GM04504 (cell line): ENCODE measurements around the gene CFAP46.
"Not testable (repeated sequence)": the region's sequence is repeated elsewhere in the genome, so short reads cannot be mapped to it uniquely, and the experiment has no call there.

Experiments
- DNase-seq: peaks from one replicate; pipeline ENCODE4 v3.0.0-alpha.2; 2012; ENCODE audit warnings: low read depth

CFAP46 gene

DNA sequence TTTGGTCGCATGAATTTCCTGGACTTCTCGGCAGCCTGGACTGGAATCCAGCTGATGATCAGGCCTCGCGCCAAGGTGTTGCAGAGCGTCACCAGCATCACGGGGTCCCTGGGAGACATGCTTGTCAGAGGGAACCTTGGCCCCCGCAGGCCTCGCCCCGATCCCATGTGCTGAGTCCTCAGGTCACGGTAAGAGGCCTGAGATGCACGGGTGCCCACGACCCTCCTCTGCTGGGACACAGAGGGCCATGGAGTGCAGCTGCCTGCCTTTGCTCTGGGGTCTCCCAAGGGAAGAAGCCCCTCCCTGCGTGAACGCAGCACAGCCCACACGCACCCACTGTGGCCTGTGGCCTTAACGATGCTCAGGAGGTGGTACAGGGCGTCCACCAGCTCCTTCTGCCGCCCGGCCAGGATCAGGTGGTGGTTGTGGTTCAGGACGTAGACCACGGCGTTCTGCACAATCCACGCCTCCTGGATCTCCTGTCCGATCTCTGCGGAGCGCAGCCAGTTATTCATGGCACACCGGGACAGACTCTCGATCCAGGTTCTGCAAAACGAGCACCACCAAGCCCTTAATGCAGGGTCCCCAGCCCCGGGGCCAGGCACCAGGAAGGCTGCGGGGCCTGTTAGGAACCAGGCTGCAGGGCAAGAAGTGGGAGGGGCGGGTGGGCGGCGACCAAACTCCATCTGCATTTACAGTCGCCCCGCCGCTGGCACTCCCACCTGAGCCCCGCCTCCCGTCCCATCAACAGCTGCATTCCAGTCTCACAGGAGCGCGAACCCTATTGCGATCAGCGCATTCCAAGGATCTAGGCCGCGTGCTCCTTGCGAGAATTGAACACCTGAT is 29.4 kb downstream of the CFAP46 start:
- no peak for DNase-seq

DNA sequence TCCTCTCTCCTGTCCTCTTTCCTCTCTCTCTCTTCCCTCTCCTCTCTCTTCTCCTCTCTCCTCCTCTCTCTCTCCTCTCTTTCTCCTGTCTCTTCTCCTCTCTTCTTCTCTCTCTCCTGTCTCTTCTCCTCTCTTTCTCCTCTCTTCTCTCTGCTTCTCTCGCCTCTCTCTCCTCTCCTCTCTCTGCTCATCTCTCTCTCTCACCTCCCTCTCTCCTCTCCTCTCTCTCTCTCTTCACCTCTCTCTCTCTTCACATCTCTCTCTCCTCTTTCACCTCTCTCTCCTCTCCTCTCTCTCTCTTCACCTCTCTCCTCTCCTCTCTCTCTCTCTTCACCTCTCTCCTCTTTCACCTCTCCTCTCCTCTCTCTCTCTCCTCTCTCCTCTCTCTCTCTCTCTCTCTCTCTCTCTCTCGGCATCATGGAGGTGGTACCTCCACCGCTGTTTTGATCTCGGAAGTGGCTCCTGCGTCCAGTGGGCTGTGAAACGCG is 30.1 kb downstream of the CFAP46 start:
- no peak for DNase-seq

DNA sequence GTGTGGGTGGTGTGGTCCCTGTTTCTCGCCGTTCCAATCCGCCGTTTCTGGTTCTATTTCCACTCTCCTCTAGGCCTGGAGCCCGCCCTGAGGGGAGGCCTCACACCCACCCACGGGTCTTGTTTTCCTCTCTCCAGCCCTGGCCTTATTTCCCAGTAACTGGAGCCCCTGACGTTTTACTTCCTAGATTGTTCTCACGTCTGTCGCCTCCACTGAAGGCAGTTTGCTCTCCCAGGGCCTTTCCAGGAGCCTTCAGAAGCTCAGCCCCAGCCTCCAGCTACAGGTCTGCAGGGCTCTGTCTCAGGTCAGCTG is 30.6 kb downstream of the CFAP46 start:
- DNase-seq = no peak

DNA sequence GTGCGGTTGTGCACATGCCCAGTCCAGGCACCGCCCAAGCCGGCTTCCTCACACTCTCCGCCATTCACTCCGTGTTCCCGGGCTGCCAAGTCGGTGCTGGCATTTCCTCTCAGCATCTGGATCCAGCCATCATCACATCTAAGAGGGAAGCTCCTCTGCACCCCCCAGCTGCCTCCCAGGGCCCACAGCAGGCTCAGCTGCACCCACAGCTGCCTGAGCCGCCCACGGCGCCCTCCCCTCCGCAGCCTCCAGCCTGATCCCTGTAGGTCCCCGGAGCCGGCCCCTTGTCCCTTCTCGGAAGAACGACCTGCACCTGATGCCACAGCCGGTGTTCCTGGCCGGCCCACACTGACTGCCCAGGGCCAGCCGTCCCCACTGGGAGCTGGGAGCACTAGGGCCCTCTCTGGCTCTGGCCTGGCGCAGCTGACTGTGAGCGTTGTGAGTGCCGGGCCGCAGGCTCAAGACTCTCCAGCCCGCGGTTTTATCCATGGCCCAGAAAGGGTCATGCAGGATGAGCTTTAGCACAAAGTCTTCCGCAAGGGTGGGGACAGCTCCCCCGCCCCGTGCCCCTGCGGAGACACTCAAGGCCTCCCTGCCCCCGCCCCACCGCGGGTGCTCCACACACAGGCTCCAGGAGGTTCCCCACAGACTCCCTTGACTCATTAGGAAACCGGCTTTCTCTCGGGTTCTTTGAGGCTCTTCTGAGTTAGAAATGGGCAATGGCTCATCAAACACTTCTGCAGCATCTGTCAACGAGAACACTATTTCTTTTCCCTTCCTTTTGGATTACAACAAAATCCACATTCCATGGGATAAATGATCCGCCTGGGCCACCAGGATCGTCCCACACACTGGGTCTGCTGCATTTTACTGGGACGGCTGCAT is 31.2 kb downstream of the CFAP46 start:
- DNase-seq = no peak

DNA sequence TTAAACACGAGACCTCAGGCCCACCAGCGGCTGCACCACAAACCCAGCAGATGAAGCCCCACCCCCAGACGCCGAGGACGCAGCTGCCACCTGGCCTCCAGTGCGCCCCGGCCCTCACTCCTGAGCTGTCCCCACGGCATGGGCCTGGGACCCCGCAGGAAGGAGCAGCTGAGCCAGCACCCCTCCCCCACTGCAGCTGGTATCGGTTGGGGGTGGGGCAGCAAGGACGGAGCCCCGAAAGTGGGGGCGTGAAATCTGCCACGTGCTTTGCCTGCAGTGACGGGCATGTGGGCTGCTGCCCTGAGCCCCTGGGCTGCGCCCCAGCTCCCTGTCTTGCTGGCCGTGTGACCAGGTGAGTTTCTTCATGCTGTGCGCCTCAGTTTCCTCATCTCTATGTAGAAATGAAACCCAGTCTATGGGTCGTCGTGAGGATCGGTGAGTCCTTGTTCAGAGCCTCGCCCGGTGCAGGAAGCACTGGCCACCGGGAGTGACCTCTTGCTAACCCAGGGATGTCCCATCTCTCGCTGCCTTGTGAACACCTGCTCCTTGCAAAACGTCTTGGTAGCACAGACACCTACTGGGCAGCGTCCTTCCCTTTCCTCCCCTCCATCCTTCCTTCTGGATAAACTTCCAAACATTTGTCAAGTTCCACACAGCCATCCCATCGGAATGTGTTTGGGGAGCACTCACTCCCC is 32.0 kb downstream of the CFAP46 start:
- DNase-seq = no peak

DNA sequence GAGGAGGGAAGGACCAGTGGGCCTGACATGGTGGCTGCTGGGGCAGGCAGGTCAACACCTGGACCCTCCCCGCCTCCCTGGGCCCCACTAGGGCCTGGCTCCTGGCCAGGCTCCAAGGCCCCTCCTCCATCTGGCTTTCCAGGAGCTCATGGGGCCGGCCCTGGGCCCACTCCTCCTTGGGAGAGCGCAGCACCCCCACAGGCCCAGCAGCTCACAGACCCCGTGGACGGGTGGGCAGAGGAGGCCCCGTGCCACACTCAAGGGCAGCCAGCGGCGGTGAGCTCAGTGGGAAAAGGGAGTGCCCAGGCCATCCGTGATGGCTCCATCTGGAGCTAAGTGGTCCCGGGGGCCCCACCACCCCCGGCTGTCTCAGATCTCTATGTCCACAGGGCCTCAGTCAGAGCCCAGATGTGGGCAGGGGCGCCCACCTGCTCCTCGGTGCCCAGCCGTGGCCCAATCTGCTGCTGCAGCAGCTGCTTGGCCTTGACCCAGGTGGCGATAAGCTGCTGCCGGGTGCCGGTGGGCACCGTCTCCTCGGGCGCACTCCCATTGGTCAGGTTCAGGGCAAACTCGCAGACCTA is 32.8 kb downstream of the CFAP46 start:
- DNase-seq = no peak

DNA sequence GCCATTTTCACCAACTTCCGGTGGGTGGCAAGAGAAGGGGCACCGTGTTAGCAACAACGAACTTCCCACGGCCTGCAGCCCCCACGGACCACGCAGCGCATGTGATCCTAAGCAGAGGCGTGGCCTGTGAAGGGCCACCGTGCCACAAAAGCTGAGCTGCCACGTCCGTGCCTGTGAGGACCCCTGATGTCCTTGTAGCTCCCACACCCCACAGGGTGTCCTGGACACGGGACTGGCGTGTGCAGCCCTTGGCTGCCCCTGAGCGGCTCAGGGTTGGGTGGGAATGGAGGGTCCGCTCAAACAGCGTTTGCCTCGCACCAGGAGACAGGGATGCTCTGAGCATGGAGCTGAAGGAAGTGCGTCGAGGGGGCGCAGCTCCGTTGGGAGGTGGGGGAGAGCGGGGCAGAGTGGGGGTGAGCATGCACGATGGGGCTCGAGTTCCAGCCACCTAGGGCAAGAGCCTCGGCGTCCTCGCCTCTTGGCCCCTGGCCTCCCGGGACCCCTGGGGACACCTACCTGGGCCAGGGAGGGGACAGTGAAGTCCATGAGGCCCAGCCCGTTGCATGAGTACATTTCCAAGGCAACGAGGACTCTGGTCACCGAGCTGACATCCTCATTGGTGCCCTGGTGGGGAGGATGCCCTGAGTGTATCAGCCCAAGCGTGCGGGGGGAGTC is 33.6 kb downstream of the CFAP46 start:
- no peak for DNase-seq

DNA sequence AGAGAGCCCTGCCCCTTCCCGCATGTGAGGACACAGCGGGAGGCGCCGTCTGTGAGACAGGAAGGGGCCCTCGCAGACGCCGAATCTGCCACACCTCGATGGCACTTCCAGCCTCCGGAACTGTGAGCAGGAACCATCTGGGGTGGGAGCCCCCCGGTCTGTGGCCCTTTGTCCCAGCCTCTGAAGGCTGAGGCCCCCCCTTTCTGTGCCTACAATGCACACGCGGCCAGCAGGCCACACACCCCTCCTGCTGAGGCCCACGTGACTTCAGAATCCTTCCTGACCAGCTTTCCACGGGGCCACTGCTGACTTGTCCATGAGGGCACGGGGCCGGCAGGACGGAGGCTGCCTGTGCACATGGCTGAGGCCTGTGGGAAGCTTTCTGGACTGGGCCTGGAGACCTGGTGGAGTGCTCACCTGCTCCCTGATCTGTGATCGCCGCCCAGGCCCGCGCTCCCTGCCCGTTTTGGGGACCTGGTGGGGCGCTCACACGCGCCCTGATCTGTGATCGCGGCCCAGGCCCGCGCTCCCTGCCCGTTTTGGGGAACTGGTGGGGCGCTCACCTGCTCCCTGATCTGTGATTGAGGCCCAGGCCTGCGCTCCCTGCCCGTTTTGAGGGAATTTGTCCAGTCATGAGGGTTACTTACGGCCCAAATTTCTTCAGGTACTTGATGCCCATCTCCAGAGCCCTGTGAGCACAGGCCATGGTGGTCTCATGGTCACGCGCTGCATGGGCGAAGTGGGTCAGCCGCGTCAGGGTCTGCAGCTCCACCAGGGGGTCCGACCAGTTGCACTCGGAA is 34.3 kb downstream of the CFAP46 start:
- no peak for DNase-seq

DNA sequence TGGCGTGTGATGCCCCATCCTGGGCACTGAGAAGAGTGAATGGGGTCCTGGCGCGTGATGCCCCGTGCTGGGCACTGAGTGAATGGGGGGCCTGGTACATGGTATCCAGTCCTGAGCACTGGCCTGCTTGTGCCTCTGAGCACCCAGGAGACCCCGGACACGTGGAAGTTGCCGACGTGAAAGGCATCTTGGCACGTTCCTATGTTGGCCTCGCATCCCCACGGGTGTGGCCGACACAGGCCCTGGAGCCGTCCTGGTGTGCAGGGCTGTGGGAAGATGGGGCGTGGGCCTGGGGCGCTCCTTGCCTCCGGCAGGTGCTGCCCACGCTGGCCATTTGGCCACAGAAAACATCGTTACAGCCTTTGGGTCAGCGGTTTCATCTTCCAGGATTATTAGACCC is 35.5 kb downstream of the CFAP46 start:
- DNase-seq = no peak

DNA sequence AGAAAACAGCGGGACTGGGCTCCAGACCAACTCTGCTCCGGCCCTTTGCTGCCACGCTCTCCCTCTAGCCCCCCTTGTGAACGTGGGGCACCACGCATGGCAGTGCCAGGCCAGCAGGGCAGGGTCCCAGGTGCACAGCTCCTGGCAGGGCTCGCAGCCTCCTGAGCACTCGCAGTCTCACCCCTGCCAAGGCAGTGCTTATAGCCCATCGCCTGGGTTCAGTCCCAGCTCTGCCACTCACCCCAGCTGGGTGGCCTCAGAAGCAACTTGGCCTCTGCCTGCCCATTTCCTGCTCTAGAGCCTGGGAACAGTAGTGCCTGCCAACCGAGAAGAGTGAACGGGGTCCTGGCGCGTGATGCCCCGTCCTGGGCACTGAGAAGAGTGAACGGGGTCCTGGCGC is 36.3 kb downstream of the CFAP46 start:
- no peak for DNase-seq

DNA sequence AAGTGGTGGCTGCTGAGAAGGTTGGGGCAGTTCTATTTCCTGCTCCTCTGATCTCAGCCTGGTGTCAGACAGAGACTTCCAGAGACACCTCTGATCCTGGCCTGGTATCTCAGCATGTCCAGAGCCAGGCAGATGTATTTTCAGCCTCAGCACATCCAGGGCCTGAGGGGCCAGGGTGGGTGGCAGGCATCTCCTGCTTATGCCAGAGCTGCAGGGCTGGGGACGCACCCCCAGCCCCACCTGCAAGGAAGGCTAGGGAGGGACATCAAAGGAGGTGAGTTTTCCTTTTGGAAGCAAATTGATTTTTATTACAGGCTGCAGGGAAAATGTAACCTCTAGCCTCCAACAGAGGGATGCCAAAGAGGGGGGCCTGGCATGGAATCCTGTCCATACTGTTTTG is 36.7 kb downstream of the CFAP46 start:
- DNase-seq = no peak

DNA sequence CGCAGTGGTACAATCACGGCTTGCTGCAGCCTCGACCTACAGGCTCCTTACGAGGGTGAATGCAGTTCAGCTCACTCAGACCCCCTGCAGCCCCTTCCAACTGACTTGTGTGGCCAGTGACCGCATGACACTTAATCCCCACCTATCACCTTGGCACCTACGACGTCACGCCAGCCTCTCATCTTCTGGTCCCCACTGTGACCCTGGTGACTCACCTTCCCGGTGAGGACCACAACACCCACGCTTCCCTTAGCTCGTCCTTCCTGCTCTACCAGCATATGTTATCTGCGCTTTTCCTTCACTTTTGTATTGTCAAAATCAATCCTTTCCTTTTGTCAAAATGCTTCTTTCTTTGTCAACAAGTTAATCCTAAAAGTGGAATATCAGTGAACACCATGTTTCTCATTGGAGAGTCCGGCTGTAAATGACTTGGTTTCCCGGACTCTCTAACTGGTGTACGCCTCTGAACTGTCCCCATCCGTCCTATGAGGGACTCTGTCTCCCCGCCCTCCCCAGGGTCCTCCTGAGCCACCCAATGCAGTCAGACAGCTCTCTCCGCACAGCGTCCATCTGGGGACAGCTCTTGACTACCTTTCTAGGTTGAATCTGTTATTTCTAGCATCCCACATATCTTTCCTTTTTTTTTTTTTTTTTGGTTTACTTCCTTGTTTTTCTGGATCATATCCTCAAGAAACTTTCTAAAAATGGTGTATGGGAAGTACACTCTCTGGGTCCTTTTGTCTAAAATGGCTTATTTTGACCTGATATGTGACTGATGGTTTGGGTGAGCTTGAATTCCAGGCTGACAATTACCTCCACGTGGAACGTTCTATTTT is 37.3 kb downstream of the CFAP46 start:
- DNase-seq = no peak

DNA sequence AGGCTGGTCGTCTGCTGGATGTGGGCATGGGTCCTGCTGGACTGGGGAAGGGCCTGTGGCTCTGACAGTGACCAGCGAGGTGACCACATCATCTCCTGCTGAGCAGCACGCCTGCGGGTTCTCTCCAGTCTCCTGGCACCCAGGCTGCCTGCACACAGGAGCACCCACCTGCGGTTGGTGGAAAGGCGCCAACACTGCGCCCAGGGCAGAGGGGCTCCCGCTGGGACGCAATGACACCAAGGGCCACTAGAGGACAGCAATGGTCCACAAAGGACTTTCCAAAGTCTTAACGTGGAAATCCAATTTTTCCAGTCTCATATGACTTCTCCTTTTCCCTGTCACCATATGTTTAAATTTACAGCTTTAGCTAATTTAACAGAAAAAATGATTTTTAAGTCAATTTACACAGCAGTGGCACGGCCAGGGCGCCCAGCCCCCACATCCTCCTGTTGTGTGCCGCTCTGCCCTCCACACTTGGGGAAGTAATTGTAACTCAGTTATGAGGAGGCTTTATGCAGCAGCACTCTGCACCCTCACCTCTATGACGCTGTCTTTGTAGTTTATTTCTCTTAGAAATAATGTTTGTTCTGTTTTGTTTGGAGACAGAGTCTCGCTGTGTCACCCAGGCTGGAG is 38.1 kb downstream of the CFAP46 start:
- no peak for DNase-seq

DNA sequence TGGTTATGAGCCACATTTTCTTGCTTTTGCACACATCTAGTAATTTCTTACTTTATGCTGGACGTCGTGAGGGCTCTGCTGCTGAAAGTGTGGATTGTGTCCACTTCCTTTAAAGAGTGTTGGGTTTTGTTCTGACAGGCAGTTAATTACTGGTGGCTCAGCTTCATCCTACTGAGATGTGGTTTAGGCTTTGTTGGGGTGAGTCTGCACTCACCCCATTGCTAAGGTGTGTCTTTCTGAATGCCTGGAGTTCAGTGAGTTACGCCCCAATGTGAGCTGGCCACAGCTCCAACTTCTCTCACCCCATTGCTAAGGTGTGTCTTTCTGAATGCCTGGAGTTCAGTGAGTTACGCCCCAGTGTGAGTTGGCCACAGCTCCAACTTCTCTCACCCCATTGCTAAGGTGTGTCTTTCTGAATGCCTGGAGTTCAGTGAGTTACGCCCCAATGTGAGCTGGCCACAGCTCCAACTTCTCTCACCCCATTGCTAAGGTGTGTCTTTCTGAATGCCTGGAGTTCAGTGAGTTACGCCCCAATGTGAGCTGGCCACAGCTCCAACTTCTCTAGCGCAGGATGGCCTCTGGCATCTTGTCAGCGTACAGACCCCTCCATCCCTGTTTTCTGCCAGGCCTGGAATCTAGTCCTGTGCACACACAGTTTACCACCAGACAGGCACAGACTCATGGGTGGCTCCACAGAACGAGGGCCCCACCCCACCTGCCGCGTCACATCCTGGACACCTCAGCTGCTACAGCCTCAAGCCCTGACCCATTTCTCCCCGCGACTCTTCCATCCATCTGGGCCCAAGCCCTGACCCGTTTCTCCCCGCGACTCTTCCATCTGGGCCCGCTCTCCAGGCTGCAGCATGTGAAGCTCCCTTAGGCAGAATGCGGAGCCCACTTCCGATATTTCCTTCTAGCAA is 39.5 kb downstream of the CFAP46 start:
- not testable (repeated sequence) for DNase-seq

DNA sequence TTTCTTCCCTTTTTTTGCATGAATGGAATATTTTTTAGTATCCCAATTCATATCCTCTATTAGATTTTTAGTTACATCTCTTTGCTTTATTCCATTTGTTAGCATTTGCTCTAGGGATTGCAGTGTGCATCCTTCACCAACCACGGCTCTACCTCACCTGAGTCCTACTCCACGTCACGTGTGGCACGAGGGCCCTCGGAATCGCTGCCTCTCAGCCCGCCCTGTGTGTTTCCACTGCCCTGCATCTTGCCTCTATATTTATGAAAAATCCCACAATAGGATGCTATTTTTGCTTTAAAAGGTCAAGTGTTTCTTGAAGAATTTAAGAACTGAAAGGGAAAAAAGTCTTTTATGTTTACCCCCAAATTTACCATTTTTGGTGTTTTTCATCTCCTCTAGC is 41.0 kb downstream of the CFAP46 start:
- DNase-seq = no peak

DNA sequence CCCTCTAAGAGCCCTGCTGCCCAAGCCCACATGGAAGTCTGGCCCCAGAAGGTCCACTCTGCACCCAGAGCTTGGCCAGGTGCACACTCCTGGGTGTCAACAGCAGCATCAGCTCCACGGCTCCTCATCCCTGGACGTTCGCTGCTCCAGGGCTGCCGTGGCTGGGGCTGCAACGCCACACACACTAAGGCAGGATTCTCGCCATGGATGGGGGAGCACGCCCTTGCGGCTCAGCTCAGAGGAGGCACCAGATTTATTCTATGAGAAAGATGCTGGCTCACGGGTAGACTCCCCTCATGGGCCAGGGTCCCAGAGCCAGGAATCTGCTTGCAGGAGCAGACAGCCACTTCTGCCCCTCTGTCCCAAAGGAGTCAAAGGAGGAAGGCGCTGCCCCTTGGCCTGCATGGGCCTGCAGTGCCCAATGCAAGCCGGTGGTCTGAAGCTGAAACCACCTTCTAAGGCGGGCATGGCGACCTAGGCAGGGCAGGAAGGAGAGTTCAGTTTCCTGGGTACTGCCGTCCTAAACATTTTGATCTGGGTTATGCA is 42.1 kb downstream of the CFAP46 start:
- no peak for DNase-seq

DNA sequence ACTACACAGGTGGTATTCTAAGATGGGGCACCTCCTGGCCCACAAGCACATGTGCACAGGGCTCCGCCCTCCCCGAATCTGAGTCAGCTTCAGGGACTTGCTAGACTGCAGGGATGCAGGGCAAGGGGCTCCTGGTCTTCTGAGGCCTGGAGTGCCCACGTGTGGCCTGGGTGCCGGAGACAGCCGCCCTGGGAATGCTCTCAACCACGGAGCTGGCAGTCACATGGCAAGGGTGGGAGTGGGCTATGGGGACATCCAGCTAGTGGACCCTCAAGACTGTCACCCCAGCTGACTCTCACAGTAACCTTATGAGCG is 42.7 kb downstream of the CFAP46 start:
- no peak for DNase-seq

DNA sequence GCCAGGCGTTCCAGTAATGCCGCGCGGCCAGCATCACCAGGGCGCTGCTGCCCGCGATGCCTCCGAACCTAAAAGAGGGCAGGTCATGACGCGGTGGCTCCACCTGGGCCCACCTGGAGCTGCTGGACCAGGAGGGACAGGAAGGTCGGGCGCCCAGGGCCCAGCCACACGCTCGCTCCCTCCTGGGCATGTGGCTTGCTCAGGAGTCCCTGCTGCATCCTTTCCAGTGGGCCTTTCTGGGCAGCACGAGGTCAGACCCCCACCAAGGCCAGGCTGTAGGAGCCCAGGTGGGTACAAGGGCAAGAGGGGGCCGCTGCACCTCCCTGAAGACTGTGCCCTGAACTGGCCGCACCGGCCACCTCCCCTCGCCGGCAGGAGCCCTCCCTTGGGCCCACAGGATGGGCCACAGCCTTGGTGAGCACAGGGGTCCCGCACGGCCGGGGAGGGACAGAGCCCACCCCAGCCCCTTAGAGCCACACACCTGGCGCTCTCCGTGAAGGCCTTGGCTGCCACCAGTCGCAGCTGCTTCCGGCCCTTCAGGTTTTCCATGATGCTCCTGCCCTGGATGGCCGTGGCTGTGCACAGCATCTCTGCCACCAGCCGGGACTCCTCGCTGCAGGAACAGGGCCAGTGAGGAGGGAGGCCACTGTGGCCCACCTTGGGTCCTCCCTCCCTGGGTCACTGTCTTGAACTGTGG is 43.2 kb downstream of the CFAP46 start:
- no peak for DNase-seq
